ENCODE results near the gene ADARB2.

- TF ChIP-seq KLF8 (tag by site-specific recombination; IDR thresholded peaks at IDR 0.05), result no peak
- no peak for TF ChIP-seq ZNF777 (tag by site-specific recombination; IDR thresholded peaks at IDR 0.05; ENCODE audit: borderline replicate concordance)
- TF ChIP-seq ZNF157 (tag by site-specific recombination; IDR thresholded peaks at IDR 0.05), result no peak
- TF ChIP-seq CTCF (tag by site-specific recombination; IDR thresholded peaks at IDR 0.05), result no peak
- TF ChIP-seq ZNF670 (tag by site-specific recombination; IDR thresholded peaks at IDR 0.05; ENCODE audit: low read depth), result no peak
Measured at GRCh38 chr10:1422275-1422674, 315.1 kb downstream of the ADARB2 start.
